GM10248 (cell line): Measurements from ENCODE around the gene HMMR.

ENCODE experiments used
- CTCF ChIA-PET: fragments of 300-600 bp; sonication (Branson Sonifier 250); formaldehyde crosslinking; extraction: SDS; loops from one replicate; lab custom pipeline; 2021; ENCODE audit warnings: antibody characterized with exemption; lab: Yijun Ruan, JAX
- POLR2A ChIA-PET: fragments of 350-650 bp; sonication (Branson Sonifier 250); formaldehyde crosslinking; extraction: SDS; loops from one replicate; lab custom pipeline; 2020; ENCODE audit warnings: antibody characterized with exemption; lab: Yijun Ruan, JAX
- DNase-seq: peaks from one replicate; pipeline ENCODE4 v3.0.0; 2012; ENCODE audit errors: extremely low spot score
- TF ChIP-seq, protein P1 (sequence below): IDR thresholded peaks from 2 replicates; pipeline ENCODE4 v1.5.1; 2012; ENCODE audit warnings: mild to moderate bottlenecking, low read depth; ENCODE audit errors: extremely low read depth, missing control alignments, control extremely low read depth

Gene HMMR

DNA sequence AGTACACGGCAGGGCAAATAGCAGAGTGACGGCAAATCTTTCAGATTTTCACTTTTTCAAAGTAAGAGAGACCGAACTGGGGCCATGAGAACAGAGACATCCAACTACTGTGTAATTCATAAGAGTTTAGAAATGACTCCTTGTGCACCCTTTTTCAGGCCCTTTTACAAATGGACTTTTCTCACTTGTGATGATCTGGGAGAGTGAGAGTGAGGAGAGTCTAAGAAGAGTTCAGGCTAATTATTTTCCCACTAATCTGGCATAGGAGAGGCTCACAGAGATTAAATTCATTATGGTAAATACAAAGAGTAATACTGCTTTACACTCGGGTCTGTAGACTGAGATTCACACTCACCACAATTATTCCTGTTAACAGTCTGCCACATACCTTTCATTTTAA is 23.9 kb upstream of the HMMR start:
- POLR2A ChIA-PET, result no interaction called here

GRCh38 chr5:163437011-163437308 is 23.5 kb upstream of the HMMR start:
- no peak for DNase-seq
- ChIA-PET CTCF (interaction anchor here (1.2 to 1.8 kb wide), 2 partner anchors 22 to 28 kb away, joined by 5 read pairs; no protein-coding TSS in a partner anchor), POLR2A (interaction anchor here (1.5 kb wide), 1 partner anchor 23 kb away, joined by 19 read pairs; the partner anchor contains the start of genes HMMR and NUDCD2)
- TF ChIP-seq, protein P1, sequence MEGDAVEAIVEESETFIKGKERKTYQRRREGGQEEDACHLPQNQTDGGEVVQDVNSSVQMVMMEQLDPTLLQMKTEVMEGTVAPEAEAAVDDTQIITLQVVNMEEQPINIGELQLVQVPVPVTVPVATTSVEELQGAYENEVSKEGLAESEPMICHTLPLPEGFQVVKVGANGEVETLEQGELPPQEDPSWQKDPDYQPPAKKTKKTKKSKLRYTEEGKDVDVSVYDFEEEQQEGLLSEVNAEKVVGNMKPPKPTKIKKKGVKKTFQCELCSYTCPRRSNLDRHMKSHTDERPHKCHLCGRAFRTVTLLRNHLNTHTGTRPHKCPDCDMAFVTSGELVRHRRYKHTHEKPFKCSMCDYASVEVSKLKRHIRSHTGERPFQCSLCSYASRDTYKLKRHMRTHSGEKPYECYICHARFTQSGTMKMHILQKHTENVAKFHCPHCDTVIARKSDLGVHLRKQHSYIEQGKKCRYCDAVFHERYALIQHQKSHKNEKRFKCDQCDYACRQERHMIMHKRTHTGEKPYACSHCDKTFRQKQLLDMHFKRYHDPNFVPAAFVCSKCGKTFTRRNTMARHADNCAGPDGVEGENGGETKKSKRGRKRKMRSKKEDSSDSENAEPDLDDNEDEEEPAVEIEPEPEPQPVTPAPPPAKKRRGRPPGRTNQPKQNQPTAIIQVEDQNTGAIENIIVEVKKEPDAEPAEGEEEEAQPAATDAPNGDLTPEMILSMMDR, result no peak

More for the DNA sequence above, 23.9 kb upstream of the HMMR start:
- TF ChIP-seq, protein P1, result no peak
- CTCF ChIA-PET, result no interaction called here
- DNase-seq, result no peak

GRCh38 chr5:163437309-163438182 is 22.9 kb upstream of the HMMR start, which contains the start of gene CCNG1:
TSS of gene CCNG1 (plus strand) at chr5:163437595. CDS start at chr5:163439257, 1,662 bp downstream.
- ChIA-PET CTCF (interaction anchor here (1.2 to 1.8 kb wide), 3 partner anchors 17 to 29 kb away, joined by 4 to 5 read pairs (median 5); no protein-coding TSS in a partner anchor), POLR2A (interaction anchor here (1.0 to 1.5 kb wide), 3 partner anchors 18 to 24 kb away, joined by 4 to 19 read pairs (median 6); partner anchors contain the start of genes HMMR and NUDCD2)
- TF ChIP-seq, protein P1, result no peak
- DNase-seq, result peak; percentile 95

GRCh38 chr5:163439092-163439425 is 21.4 kb upstream of the HMMR start:
- POLR2A ChIA-PET, result no interaction called here
- CTCF ChIA-PET, result interaction anchor here (1.8 kb wide), 1 partner anchor 20 kb away, joined by 4 read pairs; no protein-coding TSS in a partner anchor

GRCh38 chr5:163440954-163441353 is 19.5 kb upstream of the HMMR start:
- TF ChIP-seq, protein P1, result no peak
- no peak for DNase-seq
- ChIA-PET CTCF (interaction anchor here (1.0 to 2.3 kb wide), 5 partner anchors 13 to 32 kb away, joined by 4 to 11 read pairs (median 6); partner anchors contain the start of genes HMMR and NUDCD2), POLR2A (interaction anchor here (1.9 kb wide), 1 partner anchor 20 kb away, joined by 4 read pairs; no protein-coding TSS in a partner anchor)

More at GRCh38 chr5:163439092-163439425, 21.4 kb upstream of the HMMR start:
- TF ChIP-seq, protein P1, result no peak
- no peak for DNase-seq

DNA sequence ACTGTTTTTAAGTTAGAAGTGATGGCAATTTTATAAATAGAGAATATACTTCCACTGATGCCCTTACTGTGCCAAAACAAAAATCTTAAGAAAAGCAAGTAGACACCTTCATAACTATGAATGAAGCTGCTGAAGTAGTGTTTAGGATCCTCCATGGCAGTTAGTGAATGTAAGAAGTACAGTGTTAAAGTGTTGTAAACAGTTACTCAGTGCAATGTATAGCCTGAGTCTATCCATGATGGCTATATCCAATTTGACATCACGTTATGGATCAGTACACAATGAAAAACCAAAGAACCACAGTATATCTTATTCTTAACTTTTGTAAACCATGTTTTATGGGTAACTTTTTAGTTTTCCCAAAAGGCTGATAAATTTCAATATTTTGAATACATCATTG is 15.9 kb upstream of the HMMR start:
- TF ChIP-seq, protein P1, result no peak
- POLR2A ChIA-PET, result no interaction called here
- DNase-seq, result no peak
- CTCF ChIA-PET, result no interaction called here
